Stimulated activated CD8-positive, alpha-beta memory T cell treated with anti-CD3 and anti-CD28 coated beads, Interleukin-4, amount 100 ng/mL, for 4 hours (primary cell): ENCODE measurements around the gene ZC2HC1C.
"Not testable (repeated sequence)": the region's sequence is repeated elsewhere in the genome, so short reads cannot be mapped to it uniquely, and the experiment has no call there.

Experiments used
- DNase-seq, 2 donors: peaks; one replicate each; pipeline ENCODE4 v3.0.0-alpha.2; 2020; ENCODE audit warnings: low read depth in 2 of 2, low spot score in 1 of 2

Gene ZC2HC1C

GRCh38 chr14:75091251-75091650 is 21.8 kb downstream of the ZC2HC1C start:
- DNase-seq = no peak

GRCh38 chr14:75092698-75093097 is 23.3 kb downstream of the ZC2HC1C start:
- no peak for DNase-seq

GRCh38 chr14:75094896-75095295 is 25.5 kb downstream of the ZC2HC1C start:
- DNase-seq = no peak

GRCh38 chr14:75095690-75096089 is 26.2 kb downstream of the ZC2HC1C start:
- DNase-seq = no peak

- DNase-seq = no peak
These were observed 27.5 kb downstream of the ZC2HC1C start for GRCh38 chr14:75096959-75097358.

GRCh38 chr14:75098212-75098611 is 28.8 kb downstream of the ZC2HC1C start:
- no peak for DNase-seq

- no peak for DNase-seq
These were observed 29.2 kb downstream of the ZC2HC1C start for GRCh38 chr14:75098682-75099081.

- DNase-seq = no peak
These were observed 32.0 kb downstream of the ZC2HC1C start for GRCh38 chr14:75101491-75101890.

GRCh38 chr14:75107186-75107585 is 37.7 kb downstream of the ZC2HC1C start:
- no peak for DNase-seq

- no peak for DNase-seq
These were observed 40.4 kb downstream of the ZC2HC1C start for GRCh38 chr14:75109877-75110276.

- no peak for DNase-seq
These were observed 44.6 kb downstream of the ZC2HC1C start for GRCh38 chr14:75113932-75114539.

- DNase-seq = no peak
These were observed 49.6 kb downstream of the ZC2HC1C start for GRCh38 chr14:75119056-75119455.

GRCh38 chr14:75120541-75121291 is 51.3 kb downstream of the ZC2HC1C start:
- no peak for DNase-seq

GRCh38 chr14:75121552-75121951 is 52.1 kb downstream of the ZC2HC1C start:
- DNase-seq = no peak

GRCh38 chr14:75123991-75124390 is 54.5 kb downstream of the ZC2HC1C start:
- DNase-seq = no peak

GRCh38 chr14:75125617-75126016 is 56.2 kb downstream of the ZC2HC1C start:
- DNase-seq = no peak

- DNase-seq = no peak
These were observed 56.7 kb downstream of the ZC2HC1C start for GRCh38 chr14:75126121-75126544.

GRCh38 chr14:75126679-75127473 is 57.4 kb downstream of the ZC2HC1C start, which contains the start of gene NEK9:
TSS of gene NEK9 (minus strand) at chr14:75127048. CDS start at chr14:75126921, 127 bp downstream.
- DNase-seq = peak; percentile 71 to 81

- not testable (repeated sequence) for DNase-seq
These were observed 58.0 kb downstream of the ZC2HC1C start for GRCh38 chr14:75127474-75127820.

GRCh38 chr14:75127903-75128595 is 58.6 kb downstream of the ZC2HC1C start:
- DNase-seq = no peak

- DNase-seq = no peak
These were observed 59.2 kb downstream of the ZC2HC1C start for GRCh38 chr14:75128596-75128990.
